HCT116 (cell line): Measurements from ENCODE around the gene ELAVL3.

Experiments used
- CBX3 ChIP-seq: IDR thresholded peaks from 2 replicates; pipeline ENCODE4 v1.6.1; 2012; ENCODE audit warnings: low read depth
- CEBPB ChIP-seq: IDR thresholded peaks from 2 replicates; pipeline ENCODE4 v1.6.1; 2012; ENCODE audit warnings: low read depth
- EGR1 ChIP-seq: IDR thresholded peaks from 2 replicates; pipeline ENCODE4 v1.6.1; 2012; ENCODE audit warnings: low read depth
- EZH2 ChIP-seq: fragments of 200-600 bp; sonication (generic); IDR thresholded peaks from 2 replicates; pipeline ENCODE4 v1.6.1; 2017; ENCODE audit warnings: antibody characterized with exemption, mixed run types
- EZH2phosphoT487 ChIP-seq: fragments of 200-600 bp; IDR thresholded peaks from 2 replicates; pipeline ENCODE4 v1.6.1; 2018; ENCODE audit warnings: antibody characterized with exemption, borderline replicate concordance
- POLR2AphosphoS5 ChIP-seq: IDR thresholded peaks from 2 replicates; pipeline ENCODE4 v1.6.1; 2011; ENCODE audit warnings: mild to moderate bottlenecking, low read depth, low read length, moderate library complexity
- RAD21 ChIP-seq: IDR thresholded peaks from 2 replicates; pipeline ENCODE4 v1.6.1; 2012; ENCODE audit warnings: low read depth, mild to moderate bottlenecking
- YY1 ChIP-seq: IDR thresholded peaks from 2 replicates; pipeline ENCODE4 v1.6.1; 2011; ENCODE audit warnings: low read length, low read depth, moderate library complexity, mild to moderate bottlenecking; ENCODE audit not compliant: insufficient replicate concordance; ENCODE audit errors: extremely low read depth
- ZNF274 ChIP-seq: fragments of 200-500 bp; sonication (Bioruptor generic); IDR thresholded peaks from 2 replicates; pipeline ENCODE4 v1.6.1; 2014; ENCODE audit warnings: mild to moderate bottlenecking, low read depth, low read length, inconsistent platforms
- TF ChIP-seq, protein P1 (sequence below): IDR thresholded peaks from 2 replicates; pipeline ENCODE4 v1.6.1; 2012; ENCODE audit warnings: low read depth
- TF ChIP-seq, protein P2 (sequence below), 3 experiments: fragments of 200-600 bp in 1 of 3; sonication (generic) in 1 of 3; IDR thresholded peaks in 2 of 3; conservative IDR thresholded peaks in 1 of 3; 2 replicates each; pipeline ENCODE4 v1.5.1; 2012 to 2017; ENCODE audit warnings: low read depth in 2 of 3, low read length in 2 of 3, antibody characterized with exemption in 1 of 3, borderline replicate concordance in 1 of 3, control low read depth in 1 of 3, mild to moderate bottlenecking in 1 of 3, mixed read lengths in 1 of 3, mixed run types in 1 of 3, moderate library complexity in 1 of 3; ENCODE audit not compliant: insufficient read depth in 1 of 3
- TF ChIP-seq, protein P3 (sequence below): IDR thresholded peaks from 2 replicates; pipeline ENCODE4 v1.6.1; 2012
- TF ChIP-seq, protein P4 (sequence below): IDR thresholded peaks from 2 replicates; pipeline ENCODE4 v1.6.1; 2012

DNA sequence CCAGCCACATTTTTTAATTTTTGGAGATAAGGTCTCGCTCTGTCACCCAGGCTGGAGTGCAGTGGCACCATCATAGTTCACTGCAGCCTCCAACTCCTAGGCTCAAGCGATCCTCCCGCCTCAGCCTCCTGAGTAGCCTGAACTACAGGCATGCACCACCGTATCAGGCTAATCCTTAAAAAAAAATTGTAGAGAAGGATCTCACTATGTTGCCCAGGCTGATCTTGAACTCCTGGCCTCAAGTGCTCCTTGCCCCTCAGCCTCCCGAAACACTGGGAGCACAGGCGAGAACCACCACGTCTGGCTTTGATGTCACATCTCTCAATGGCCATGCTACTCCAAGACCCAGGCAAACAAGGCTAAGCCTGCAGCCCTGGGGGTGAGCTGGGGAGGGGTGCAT is 24.2 kb downstream of the ELAVL3 start:
- TF ChIP-seq, protein P1, sequence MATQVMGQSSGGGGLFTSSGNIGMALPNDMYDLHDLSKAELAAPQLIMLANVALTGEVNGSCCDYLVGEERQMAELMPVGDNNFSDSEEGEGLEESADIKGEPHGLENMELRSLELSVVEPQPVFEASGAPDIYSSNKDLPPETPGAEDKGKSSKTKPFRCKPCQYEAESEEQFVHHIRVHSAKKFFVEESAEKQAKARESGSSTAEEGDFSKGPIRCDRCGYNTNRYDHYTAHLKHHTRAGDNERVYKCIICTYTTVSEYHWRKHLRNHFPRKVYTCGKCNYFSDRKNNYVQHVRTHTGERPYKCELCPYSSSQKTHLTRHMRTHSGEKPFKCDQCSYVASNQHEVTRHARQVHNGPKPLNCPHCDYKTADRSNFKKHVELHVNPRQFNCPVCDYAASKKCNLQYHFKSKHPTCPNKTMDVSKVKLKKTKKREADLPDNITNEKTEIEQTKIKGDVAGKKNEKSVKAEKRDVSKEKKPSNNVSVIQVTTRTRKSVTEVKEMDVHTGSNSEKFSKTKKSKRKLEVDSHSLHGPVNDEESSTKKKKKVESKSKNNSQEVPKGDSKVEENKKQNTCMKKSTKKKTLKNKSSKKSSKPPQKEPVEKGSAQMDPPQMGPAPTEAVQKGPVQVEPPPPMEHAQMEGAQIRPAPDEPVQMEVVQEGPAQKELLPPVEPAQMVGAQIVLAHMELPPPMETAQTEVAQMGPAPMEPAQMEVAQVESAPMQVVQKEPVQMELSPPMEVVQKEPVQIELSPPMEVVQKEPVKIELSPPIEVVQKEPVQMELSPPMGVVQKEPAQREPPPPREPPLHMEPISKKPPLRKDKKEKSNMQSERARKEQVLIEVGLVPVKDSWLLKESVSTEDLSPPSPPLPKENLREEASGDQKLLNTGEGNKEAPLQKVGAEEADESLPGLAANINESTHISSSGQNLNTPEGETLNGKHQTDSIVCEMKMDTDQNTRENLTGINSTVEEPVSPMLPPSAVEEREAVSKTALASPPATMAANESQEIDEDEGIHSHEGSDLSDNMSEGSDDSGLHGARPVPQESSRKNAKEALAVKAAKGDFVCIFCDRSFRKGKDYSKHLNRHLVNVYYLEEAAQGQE = no peak
- TF ChIP-seq, protein P2, sequence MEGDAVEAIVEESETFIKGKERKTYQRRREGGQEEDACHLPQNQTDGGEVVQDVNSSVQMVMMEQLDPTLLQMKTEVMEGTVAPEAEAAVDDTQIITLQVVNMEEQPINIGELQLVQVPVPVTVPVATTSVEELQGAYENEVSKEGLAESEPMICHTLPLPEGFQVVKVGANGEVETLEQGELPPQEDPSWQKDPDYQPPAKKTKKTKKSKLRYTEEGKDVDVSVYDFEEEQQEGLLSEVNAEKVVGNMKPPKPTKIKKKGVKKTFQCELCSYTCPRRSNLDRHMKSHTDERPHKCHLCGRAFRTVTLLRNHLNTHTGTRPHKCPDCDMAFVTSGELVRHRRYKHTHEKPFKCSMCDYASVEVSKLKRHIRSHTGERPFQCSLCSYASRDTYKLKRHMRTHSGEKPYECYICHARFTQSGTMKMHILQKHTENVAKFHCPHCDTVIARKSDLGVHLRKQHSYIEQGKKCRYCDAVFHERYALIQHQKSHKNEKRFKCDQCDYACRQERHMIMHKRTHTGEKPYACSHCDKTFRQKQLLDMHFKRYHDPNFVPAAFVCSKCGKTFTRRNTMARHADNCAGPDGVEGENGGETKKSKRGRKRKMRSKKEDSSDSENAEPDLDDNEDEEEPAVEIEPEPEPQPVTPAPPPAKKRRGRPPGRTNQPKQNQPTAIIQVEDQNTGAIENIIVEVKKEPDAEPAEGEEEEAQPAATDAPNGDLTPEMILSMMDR (IDR thresholded peaks at IDR 0.05 in 2 of 3, conservative IDR thresholded peaks at IDR 0.05 in 1 of 3; ENCODE audit: borderline replicate concordance in 1 of 3, insufficient read depth in 1 of 3, low read depth in 2 of 3, low read length in 2 of 3) = no peak
- TF ChIP-seq, protein P3, sequence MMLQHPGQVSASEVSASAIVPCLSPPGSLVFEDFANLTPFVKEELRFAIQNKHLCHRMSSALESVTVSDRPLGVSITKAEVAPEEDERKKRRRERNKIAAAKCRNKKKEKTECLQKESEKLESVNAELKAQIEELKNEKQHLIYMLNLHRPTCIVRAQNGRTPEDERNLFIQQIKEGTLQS = no peak
- TF ChIP-seq CEBPB (no peak), EZH2phosphoT487 (no peak), EGR1 (no peak), EZH2 (no peak), ZNF274 (no peak), CBX3 (no peak), RAD21 (no peak), YY1 (no peak), POLR2AphosphoS5 (no peak)
- TF ChIP-seq, protein P4, sequence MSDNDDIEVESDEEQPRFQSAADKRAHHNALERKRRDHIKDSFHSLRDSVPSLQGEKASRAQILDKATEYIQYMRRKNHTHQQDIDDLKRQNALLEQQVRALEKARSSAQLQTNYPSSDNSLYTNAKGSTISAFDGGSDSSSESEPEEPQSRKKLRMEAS = no peak
